Naive thymus-derived CD4-positive, alpha-beta T cell (primary cell): ENCODE data around the gene KCNAB1. TPM values are rescaled to one million over a fixed set of nuclear protein-coding genes. Genes with fewer than 3 reads are reported as not detected.

Source experiments
- ATAC-seq: fragments of 150-1000 bp; cut with Tn5 transposase; 2 replicates; pipeline ENCODE4 v1.10.0; 2021; ENCODE audit warnings: mild to moderate bottlenecking, moderate library complexity
- CTCF ChIA-PET: fragments of 350-600 bp; sonication (Branson Sonifier 250); formaldehyde crosslinking; loops from one replicate; lab custom pipeline; 2021; ENCODE audit warnings: antibody characterized with exemption; lab: Charles Lee
- POLR2A ChIA-PET: fragments of 350-600 bp; sonication (Branson Sonifier 250); formaldehyde crosslinking; loops from one replicate; lab custom pipeline; 2021; ENCODE audit warnings: antibody characterized with exemption, inconsistent platforms; lab: Charles Lee
- DNase-seq, 9 donors: peaks; one replicate each; pipeline versions ENCODE4 v3.0.0 to v3.0.0-alpha.2; 2020 to 2022; ENCODE audit warnings: mixed read lengths in 1 of 9
- H3K27ac ChIP-seq: one replicate; pipeline ENCODE4 v1.7.0; 2013; ENCODE audit warnings: mild to moderate bottlenecking, low read depth, low read length, moderate library complexity
- H3K27me3 ChIP-seq, 2 donors: one replicate each; pipeline ENCODE4 v1.7.0; 2013; ENCODE audit warnings: low read length in 2 of 2, mild to moderate bottlenecking in 2 of 2, moderate library complexity in 2 of 2; ENCODE audit not compliant: control insufficient read depth in 2 of 2, insufficient read depth in 2 of 2
- H3K36me3 ChIP-seq, 3 experiments: 1 replicate in 2 of 3; 2 replicates in 1 of 3; pipeline ENCODE4 v1.7.0; 2013; ENCODE audit warnings: low read length in 3 of 3, mild to moderate bottlenecking in 3 of 3, moderate library complexity in 1 of 3; ENCODE audit not compliant: insufficient read depth in 3 of 3, control insufficient read depth in 2 of 3
- H3K4me1 ChIP-seq, 2 donors: one replicate each; pipeline ENCODE4 v1.7.0; 2013; ENCODE audit warnings: low read length in 2 of 2, mild to moderate bottlenecking in 2 of 2, moderate library complexity in 1 of 2; ENCODE audit not compliant: control insufficient read depth in 2 of 2, insufficient read depth in 2 of 2
- H3K4me3 ChIP-seq: 2 replicates; pipeline ENCODE4 v1.7.0; 2013; ENCODE audit warnings: mild to moderate bottlenecking, low read length
- H3K9me3 ChIP-seq, 3 experiments: 1 replicate in 2 of 3; 2 replicates in 1 of 3; pipeline ENCODE4 v1.7.0; 2013; ENCODE audit warnings: low read length in 3 of 3; ENCODE audit not compliant: control insufficient read depth in 2 of 3
- H3K27ac Mint-ChIP-seq, 9 donors: one replicate each; pipeline ENCODE4 v1.8.0; 2020 to 2022; ENCODE audit warnings: mixed read lengths in 9 of 9, mild to moderate bottlenecking in 8 of 9, moderate library complexity in 5 of 9, inconsistent platforms in 2 of 9
- H3K27me3 Mint-ChIP-seq, 5 donors: one replicate each; pipeline ENCODE4 v1.8.0; 2021 to 2022; ENCODE audit warnings: mixed read lengths in 5 of 5, mild to moderate bottlenecking in 1 of 5
- H3K36me3 Mint-ChIP-seq, 5 donors: one replicate each; pipeline ENCODE4 v1.8.0; 2020 to 2022; ENCODE audit warnings: mixed read lengths in 5 of 5, mild to moderate bottlenecking in 3 of 5, inconsistent platforms in 1 of 5
- H3K4me1 Mint-ChIP-seq, 7 donors: one replicate each; pipeline ENCODE4 v1.8.0; 2020 to 2022; ENCODE audit warnings: mixed read lengths in 7 of 7, mild to moderate bottlenecking in 3 of 7, inconsistent platforms in 1 of 7
- H3K4me3 Mint-ChIP-seq, 10 donors: one replicate each; pipeline ENCODE4 v1.8.0; 2020 to 2022; ENCODE audit warnings: mild to moderate bottlenecking in 10 of 10, mixed read lengths in 10 of 10, moderate library complexity in 6 of 10, inconsistent platforms in 2 of 10
- H3K9me3 Mint-ChIP-seq, 11 donors: one replicate each; pipeline ENCODE4 v1.8.0; 2020 to 2022; ENCODE audit warnings: mixed read lengths in 11 of 11, mild to moderate bottlenecking in 4 of 11, inconsistent platforms in 1 of 11, moderate library complexity in 1 of 11
- intact Hi-C, 2 donors: fragments of 100-400 bp; cut with micrococcal nuclease; formaldehyde crosslinking; loops; one replicate each; pipeline ENCODE4 v1.15.1; 2023
- polyA plus RNA-seq, 2 donors: library from polyadenylated mRNA; unstranded; fragments of 300-500 nt; fragmentation: Illumina TruSeq; gene quantifications; one replicate each; pipeline ENCODE4 v1.2.3, GENCODE V29; 2021
- total RNA-seq, 6 experiments: library from RNA in 5 of 6; stranded (reverse) in 5 of 6; gene quantifications; 1 replicate in 5 of 6; 2 replicates in 1 of 6; pipeline ENCODE4 v1.2.3 and lab custom pipeline; 2021 to 2026

Gene KCNAB1
- total and polyA plus RNA-seq, 7 experiments from 2014 or later = 0.09 to 0.17 TPM; not detected in 5

DNA sequence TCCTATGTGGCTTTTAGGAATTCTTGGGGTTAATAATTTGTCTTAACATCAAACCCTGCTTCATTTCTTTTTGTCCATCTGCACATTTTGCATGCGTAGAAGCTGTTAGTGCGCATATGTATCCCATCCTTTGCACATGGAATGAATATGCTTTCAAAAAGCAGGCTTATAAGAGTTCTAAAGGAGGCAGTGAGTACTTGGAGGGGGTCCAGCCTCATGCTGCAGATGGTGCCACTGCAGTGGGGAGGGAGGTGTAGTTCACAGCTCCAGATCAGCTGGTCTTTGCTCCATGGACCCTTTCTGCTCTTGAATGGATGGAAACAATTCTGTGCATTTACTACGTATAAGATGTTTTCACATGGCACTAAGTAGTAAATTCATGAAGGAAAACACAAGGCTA lies 455.3 kb downstream of the KCNAB1 start:
- peaks cover 11 to 54% (median 28%) of the 10 kb centered on the region in 5 donors for H3K27me3 Mint-ChIP-seq
- H3K4me3 ChIP-seq = no peak overlapping the region
- DNase-seq = no peak
- ATAC-seq = no peak
- POLR2A ChIA-PET = interaction anchor here (0.6 kb wide), 1 partner anchor 208 kb away, joined by 3 read pairs; no protein-coding TSS in a partner anchor
- peaks cover 0 to 3% (median 0%) of the 10 kb centered on the region in 5 donors for H3K36me3 Mint-ChIP-seq
- peaks cover 0 to 3% (median 0%) of the 10 kb centered on the region in 11 donors for H3K9me3 Mint-ChIP-seq
- H3K4me1 ChIP-seq = no peaks in the 10 kb centered on the region
- CTCF ChIA-PET = interaction anchor here (0.8 kb wide), 1 partner anchor 541 kb away, joined by 3 read pairs; no protein-coding TSS in a partner anchor
- no peak overlapping the region for H3K27ac ChIP-seq
- intact Hi-C loops = no loop called here
- H3K9me3 ChIP-seq = no peaks in the 10 kb centered on the region
- peaks cover 0 to 5% of the 10 kb centered on the region in 2 donors for H3K27me3 ChIP-seq
- H3K36me3 ChIP-seq = no peaks in the 10 kb centered on the region
- H3K27ac Mint-ChIP-seq = no peak overlapping the region
- no peak overlapping the region for H3K4me3 Mint-ChIP-seq
- H3K4me1 Mint-ChIP-seq = peaks cover 0 to 3% (median 0%) of the 10 kb centered on the region in 7 donors

DNA sequence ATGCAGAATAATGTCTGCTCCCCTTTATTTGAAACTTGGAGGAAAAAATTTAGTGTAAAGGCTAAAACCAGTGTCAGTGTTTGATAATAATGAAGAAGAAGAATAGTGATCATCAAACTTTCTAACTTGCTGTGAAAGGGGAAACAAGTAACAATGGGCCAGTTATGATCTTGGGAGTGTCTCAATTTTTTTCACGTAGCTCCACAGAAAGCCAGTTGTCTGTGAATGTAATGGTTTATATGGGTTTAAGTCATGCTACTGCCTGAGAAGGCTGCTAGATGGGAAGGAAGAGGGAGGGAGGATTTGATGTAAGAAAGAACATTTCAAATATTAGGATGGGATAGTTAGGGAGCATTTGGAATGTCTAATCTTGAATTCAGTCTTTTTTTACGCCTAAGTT lies 455.7 kb downstream of the KCNAB1 start:
- no peak for ATAC-seq
- H3K36me3 Mint-ChIP-seq = peaks cover 0 to 3% (median 0%) of the 10 kb centered on the region in 5 donors
- Histone ChIP-seq H3K4me1 (no peaks in the 10 kb centered on the region), H3K4me3 (no peak overlapping the region), H3K9me3 (no peaks in the 10 kb centered on the region), H3K27ac (no peak overlapping the region), H3K27me3 (peaks cover 0 to 5% of the 10 kb centered on the region in 2 donors), H3K36me3 (no peaks in the 10 kb centered on the region)
- ChIA-PET CTCF (interaction anchor here (0.8 kb wide), 1 partner anchor 541 kb away, joined by 3 read pairs; no protein-coding TSS in a partner anchor), POLR2A (interaction anchor here (0.6 to 1.1 kb wide), 2 partner anchors 21 to 207 kb away, joined by 3 read pairs; partner anchors contain the start of gene SSR3)
- no peak overlapping the region for H3K27ac Mint-ChIP-seq
- H3K4me1 Mint-ChIP-seq = peaks cover 0 to 3% (median 0%) of the 10 kb centered on the region in 7 donors
- no peak for DNase-seq
- intact Hi-C loops = no loop called here
- peaks cover 11 to 51% (median 28%) of the 10 kb centered on the region in 5 donors for H3K27me3 Mint-ChIP-seq
- H3K4me3 Mint-ChIP-seq = no peak overlapping the region
- peaks cover 0 to 3% (median 0%) of the 10 kb centered on the region in 11 donors for H3K9me3 Mint-ChIP-seq

DNA sequence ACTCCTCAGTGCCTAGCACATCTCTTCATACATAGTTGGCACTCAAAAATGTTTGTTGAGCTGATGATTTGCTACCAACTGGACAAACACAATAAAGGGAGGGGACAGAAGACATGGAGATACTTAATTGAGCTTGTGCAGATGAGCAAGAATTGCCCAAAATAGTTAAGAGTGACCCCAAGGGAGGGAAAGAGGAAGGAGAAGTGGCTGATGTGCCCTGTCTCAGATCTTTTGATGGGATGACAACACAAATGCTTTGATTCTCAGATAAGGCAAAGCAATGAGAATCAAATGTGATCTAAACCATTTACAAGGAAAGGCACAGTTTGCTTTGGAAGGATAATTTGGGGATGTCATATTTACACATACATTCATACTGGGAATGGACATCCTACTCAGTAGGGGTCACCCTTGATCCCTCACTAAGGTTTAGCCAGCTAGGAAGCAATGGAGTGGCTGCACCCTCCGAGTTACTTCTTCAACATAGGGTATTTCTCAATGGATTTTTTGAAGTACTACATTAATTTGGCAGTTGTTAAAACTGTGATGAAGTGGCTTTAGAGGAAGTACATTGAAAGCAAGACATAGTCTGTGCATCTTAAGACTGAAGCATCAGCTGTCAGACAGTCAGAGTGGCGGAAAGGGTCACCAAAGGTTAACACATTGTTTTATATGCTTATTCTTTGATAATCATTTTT lies 456.4 kb downstream of the KCNAB1 start:
- H3K4me1 Mint-ChIP-seq = peaks cover 0 to 3% (median 0%) of the 10 kb centered on the region in 7 donors
- POLR2A ChIA-PET = interaction anchor here (1.1 kb wide), 1 partner anchor 22 kb away, joined by 3 read pairs; the partner anchor contains the start of gene SSR3
- H3K27me3 Mint-ChIP-seq = peaks cover 11 to 46% (median 28%) of the 10 kb centered on the region in 5 donors
- ATAC-seq (peak; percentile 69), DNase-seq (no peak)
- Histone ChIP-seq H3K4me3 (no peak overlapping the region), H3K27me3 (peaks cover 0 to 5% of the 10 kb centered on the region in 2 donors), H3K4me1 (no peaks in the 10 kb centered on the region), H3K36me3 (no peaks in the 10 kb centered on the region), H3K27ac (no peak overlapping the region), H3K9me3 (no peaks in the 10 kb centered on the region)
- no peak overlapping the region for H3K4me3 Mint-ChIP-seq
- peaks cover 0 to 3% (median 0%) of the 10 kb centered on the region in 11 donors for H3K9me3 Mint-ChIP-seq
- peaks cover 0 to 4% (median 0%) of the 10 kb centered on the region in 5 donors for H3K36me3 Mint-ChIP-seq
- intact Hi-C loops = no loop called here
- H3K27ac Mint-ChIP-seq = no peak overlapping the region
- CTCF ChIA-PET = no interaction called here

DNA sequence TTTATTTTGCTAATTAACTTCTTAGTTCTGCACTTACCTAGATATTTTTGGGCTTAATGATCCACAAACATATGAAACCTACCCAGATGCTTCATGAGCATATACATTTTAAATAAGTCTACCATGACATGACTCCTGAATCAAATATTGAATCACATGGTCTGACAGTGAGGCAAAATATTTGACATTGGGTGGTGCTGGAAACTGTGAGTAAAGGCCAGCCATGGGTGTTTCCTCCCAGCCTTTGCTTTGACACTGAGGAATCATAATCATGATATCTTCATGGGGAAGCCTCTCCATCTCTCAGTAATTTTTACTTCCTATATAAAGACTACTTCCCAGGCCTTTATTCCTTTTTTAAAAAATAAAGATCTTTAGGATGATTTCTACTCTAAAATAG lies 457.4 kb downstream of the KCNAB1 start:
- CTCF ChIA-PET = no interaction called here
- Histone ChIP-seq H3K4me1 (no peaks in the 10 kb centered on the region), H3K27ac (no peak overlapping the region), H3K9me3 (no peaks in the 10 kb centered on the region), H3K27me3 (peaks cover 0 to 5% of the 10 kb centered on the region in 2 donors), H3K36me3 (no peaks in the 10 kb centered on the region), H3K4me3 (no peak overlapping the region)
- Mint-ChIP-seq H3K4me1 (peaks cover 0 to 3% (median 0%) of the 10 kb centered on the region in 7 donors), H3K36me3 (peaks cover 0 to 4% (median 0%) of the 10 kb centered on the region in 5 donors), H3K9me3 (peaks cover 0 to 2% (median 0%) of the 10 kb centered on the region in 11 donors), H3K27me3 (peaks cover 11 to 38% (median 32%) of the 10 kb centered on the region in 5 donors), H3K27ac (no peak overlapping the region), H3K4me3 (no peak overlapping the region)
- POLR2A ChIA-PET = no interaction called here
- ATAC-seq (peak; percentile 34), DNase-seq (no peak)
- intact Hi-C loops = no loop called here

DNA sequence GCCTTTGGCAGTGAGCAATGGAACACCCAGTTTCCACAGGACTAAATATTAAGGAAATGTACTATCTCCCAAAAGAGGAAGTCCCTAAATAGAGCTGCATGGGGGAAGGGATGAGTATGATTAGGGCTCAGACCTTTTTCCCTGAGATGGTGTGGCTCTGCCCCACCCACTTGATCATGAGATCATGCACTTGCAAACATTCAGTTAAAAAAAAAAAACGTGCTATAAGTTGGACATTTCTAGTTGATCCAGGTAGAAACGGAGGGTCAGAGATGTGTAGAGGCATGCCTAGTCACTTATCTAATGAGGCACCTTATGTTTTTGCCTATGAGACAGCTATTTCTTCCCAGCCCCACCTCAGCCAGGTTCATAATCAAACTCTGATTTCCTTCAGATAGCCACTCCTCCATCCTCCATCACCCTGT lies 459.1 kb downstream of the KCNAB1 start:
- Mint-ChIP-seq H3K4me3 (no peak overlapping the region), H3K27me3 (peaks cover 8 to 26% (median 22%) of the 10 kb centered on the region in 5 donors), H3K27ac (no peak overlapping the region), H3K9me3 (peaks cover 0 to 2% (median 0%) of the 10 kb centered on the region in 11 donors), H3K4me1 (peaks cover 0 to 8% (median 3%) of the 10 kb centered on the region in 7 donors), H3K36me3 (peaks cover 0 to 4% (median 0%) of the 10 kb centered on the region in 5 donors)
- no peaks in the 10 kb centered on the region for H3K4me1 ChIP-seq
- no peak overlapping the region for H3K27ac ChIP-seq
- no peak overlapping the region for H3K4me3 ChIP-seq
- H3K36me3 ChIP-seq = no peaks in the 10 kb centered on the region
- no peak for DNase-seq
- ChIA-PET CTCF (interaction anchor here (0.5 to 1.3 kb wide), 2 partner anchors 503 to 558 kb away, joined by 3 read pairs; no protein-coding TSS in a partner anchor), POLR2A (interaction anchor here (0.6 kb wide), 1 partner anchor 147 kb away, joined by 6 read pairs; no protein-coding TSS in a partner anchor)
- intact Hi-C loops = no loop called here
- ATAC-seq = peak; percentile 55
- peaks cover 0 to 1% of the 10 kb centered on the region in 2 donors for H3K27me3 ChIP-seq
- H3K9me3 ChIP-seq = no peaks in the 10 kb centered on the region

DNA sequence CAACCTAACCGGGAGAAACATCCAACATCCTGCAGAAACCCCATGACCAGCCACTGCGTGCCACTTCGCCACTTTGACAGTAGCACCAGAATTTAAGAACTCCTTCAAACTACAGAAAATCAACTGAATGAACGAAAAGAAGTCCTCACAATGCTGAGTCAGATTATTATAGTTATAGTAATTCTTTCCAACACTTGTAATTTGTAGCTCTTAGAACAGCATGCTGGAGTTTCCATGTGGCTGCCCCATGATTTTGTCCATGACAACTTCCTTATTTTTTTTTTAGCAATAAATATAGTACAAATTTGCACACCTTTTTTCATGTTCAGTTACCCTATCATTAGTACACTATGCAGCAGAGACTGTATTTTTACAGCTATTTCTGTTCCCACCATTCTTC lies 460.7 kb downstream of the KCNAB1 start:
- Mint-ChIP-seq H3K4me3 (no peak overlapping the region), H3K36me3 (peaks cover 0 to 4% (median 0%) of the 10 kb centered on the region in 5 donors), H3K4me1 (peaks cover 0 to 8% (median 3%) of the 10 kb centered on the region in 7 donors), H3K27me3 (peaks cover 4 to 18% (median 16%) of the 10 kb centered on the region in 5 donors), H3K27ac (no peak overlapping the region), H3K9me3 (peaks cover 0 to 2% (median 0%) of the 10 kb centered on the region in 11 donors)
- H3K9me3 ChIP-seq = no peaks in the 10 kb centered on the region
- no peaks in the 10 kb centered on the region for H3K4me1 ChIP-seq
- intact Hi-C loops = no loop called here
- no peaks in the 10 kb centered on the region for H3K36me3 ChIP-seq
- ChIA-PET CTCF (interaction anchor here (0.6 to 0.7 kb wide), 2 partner anchors 123 to 346 kb away, joined by 3 to 5 read pairs; no protein-coding TSS in a partner anchor), POLR2A (interaction anchor here (1.0 kb wide), 1 partner anchor 26 kb away, joined by 3 read pairs; the partner anchor contains the start of gene SSR3)
- H3K27me3 ChIP-seq = no peaks in the 10 kb centered on the region
- no peak for ATAC-seq
- no peak overlapping the region for H3K27ac ChIP-seq
- no peak for DNase-seq
- no peak overlapping the region for H3K4me3 ChIP-seq
